Parathyroid adenoma (tissue), 2 donors: Measurements from ENCODE around the gene SLC2A6.

Experiments
- H2AFZ ChIP-seq: fragments of 300-600 bp; sonication (generic); one replicate; pipeline ENCODE4 v1.7.0; 2017; ENCODE audit warnings: antibody characterized with exemption, mild to moderate bottlenecking
- H3K27ac ChIP-seq: fragments of 300-600 bp; sonication (generic); one replicate; pipeline ENCODE4 v1.7.0; 2017
- H3K27me3 ChIP-seq: fragments of 300-600 bp; sonication (generic); one replicate; pipeline ENCODE4 v1.7.0; 2017; ENCODE audit warnings: low read length; ENCODE audit not compliant: control insufficient read depth, insufficient read depth
- H3K36me3 ChIP-seq: fragments of 300-600 bp; sonication (generic); one replicate; pipeline ENCODE4 v1.7.0; 2017; ENCODE audit warnings: low read length; ENCODE audit not compliant: control insufficient read depth, insufficient read depth
- H3K4me1 ChIP-seq: fragments of 300-600 bp; sonication (generic); one replicate; pipeline ENCODE4 v1.7.0; 2017; ENCODE audit warnings: control low read depth
- H3K4me2 ChIP-seq: fragments of 300-600 bp; sonication (generic); one replicate; pipeline ENCODE4 v1.7.0; 2017; ENCODE audit warnings: low read length
- H3K4me3 ChIP-seq: fragments of 300-600 bp; sonication (generic); one replicate; pipeline ENCODE4 v1.7.0; 2017; ENCODE audit warnings: low read depth, low read length
- H3K79me2 ChIP-seq: fragments of 300-600 bp; sonication (generic); one replicate; pipeline ENCODE4 v1.7.0; 2017; ENCODE audit warnings: control low read depth
- H3K9ac ChIP-seq: fragments of 300-600 bp; sonication (generic); one replicate; pipeline ENCODE4 v1.7.0; 2017; ENCODE audit warnings: mild to moderate bottlenecking
- H3K9me3 ChIP-seq: fragments of 300-600 bp; sonication (generic); one replicate; pipeline ENCODE4 v1.7.0; 2017; ENCODE audit warnings: low read length; ENCODE audit not compliant: control insufficient read depth
- TF ChIP-seq, protein P1 (sequence below): fragments of 300-600 bp; sonication (generic); IDR thresholded peaks from one replicate; pipeline ENCODE4 v1.7.0; 2017; ENCODE audit warnings: antibody characterized with exemption, mild to moderate bottlenecking
- donor health status: primary hyperparathyroidism.

Gene SLC2A6

DNA sequence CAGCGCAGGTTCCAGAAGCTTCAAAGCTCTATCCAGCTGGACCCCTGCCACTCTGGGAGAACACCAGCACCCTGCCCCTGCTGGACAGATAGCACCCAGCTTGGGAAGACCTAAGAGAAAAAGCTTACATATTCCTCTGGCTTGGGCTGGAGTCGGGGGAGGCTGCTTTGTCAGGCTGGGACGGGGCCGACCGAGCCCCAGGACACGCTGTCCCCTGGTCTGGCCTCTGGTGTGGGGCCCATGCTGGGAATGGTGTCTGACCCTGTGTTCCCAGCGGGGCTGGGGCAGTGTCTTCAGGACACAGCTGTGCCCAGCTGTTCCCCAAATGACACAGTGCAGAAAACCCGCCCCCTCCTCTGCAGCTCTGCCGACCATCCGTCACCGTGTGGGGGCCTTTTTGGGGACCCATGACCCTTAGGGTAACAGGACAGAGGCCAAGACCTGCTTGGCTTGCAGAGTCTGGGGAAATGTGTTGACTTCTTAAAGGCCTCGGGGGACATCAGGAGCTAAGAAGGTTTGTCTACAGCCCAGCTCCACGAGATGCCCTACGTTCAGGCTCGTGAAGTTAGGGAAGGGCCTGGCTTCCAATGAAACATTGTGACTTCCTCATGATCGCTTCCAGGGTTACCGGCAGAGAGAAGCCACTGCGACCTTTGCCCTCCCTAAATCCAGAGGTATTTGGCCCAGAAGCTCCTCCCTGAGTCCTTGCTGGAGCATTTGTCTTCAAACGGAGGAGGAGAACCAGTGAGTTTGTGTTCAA lies 20.4 kb upstream of the SLC2A6 start:
- no peaks in the 10 kb centered on the region for H3K27me3 ChIP-seq
- H3K27ac ChIP-seq = no peak overlapping the region
- no peaks in the 10 kb centered on the region for H3K79me2 ChIP-seq

DNA sequence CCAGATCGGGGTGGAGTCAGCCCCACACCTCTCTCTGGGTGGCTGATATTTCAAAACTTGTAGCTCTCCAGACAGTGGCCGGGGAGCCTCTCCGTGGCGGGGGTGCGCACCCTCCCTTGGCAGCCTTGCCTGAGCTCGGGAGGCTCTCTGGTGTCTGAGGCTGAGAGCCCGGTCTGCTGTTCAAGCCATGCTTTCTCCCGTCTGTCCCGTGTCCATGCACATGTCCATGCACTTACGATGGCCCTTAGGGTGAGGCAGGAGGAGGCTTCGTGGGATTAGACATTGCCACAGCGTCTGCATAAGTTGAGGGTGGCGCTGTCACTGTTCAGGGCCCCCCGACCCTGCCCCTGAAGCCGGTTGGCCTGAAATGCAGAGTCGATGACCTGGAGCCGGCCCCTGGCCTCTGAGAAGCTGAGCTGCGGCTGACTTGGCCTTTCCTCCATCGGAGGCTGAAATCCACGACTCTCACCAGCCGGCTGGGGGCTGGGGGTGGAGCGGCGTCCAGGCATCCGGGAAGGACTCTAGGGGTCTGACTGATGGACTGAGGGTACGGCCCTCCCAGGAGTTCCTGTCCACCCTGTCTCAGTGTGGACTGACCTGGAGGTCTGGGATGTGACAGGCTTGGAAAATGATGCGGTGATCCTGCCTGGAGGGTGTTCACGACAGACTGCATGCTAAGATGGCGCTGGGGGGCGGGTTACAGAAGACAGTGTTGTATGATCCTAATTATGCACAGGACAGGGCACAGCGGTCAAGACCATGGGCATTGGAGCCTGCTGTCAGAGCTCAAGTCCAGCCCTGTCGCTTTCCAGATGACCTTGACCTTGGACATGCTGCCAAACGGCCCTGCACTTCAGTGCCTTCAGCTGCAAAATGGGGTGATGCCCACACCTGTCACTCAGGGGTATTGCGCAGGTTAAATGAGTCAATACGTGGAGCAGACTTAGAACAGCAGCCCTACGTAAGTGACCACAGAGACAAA lies 18.3 kb upstream of the SLC2A6 start:
- H3K4me2 ChIP-seq = no peak overlapping the region
- H3K36me3 ChIP-seq = no peaks in the 10 kb centered on the region
- TF ChIP-seq, protein P1, sequence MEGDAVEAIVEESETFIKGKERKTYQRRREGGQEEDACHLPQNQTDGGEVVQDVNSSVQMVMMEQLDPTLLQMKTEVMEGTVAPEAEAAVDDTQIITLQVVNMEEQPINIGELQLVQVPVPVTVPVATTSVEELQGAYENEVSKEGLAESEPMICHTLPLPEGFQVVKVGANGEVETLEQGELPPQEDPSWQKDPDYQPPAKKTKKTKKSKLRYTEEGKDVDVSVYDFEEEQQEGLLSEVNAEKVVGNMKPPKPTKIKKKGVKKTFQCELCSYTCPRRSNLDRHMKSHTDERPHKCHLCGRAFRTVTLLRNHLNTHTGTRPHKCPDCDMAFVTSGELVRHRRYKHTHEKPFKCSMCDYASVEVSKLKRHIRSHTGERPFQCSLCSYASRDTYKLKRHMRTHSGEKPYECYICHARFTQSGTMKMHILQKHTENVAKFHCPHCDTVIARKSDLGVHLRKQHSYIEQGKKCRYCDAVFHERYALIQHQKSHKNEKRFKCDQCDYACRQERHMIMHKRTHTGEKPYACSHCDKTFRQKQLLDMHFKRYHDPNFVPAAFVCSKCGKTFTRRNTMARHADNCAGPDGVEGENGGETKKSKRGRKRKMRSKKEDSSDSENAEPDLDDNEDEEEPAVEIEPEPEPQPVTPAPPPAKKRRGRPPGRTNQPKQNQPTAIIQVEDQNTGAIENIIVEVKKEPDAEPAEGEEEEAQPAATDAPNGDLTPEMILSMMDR = no peak
- no peak overlapping the region for H2AFZ ChIP-seq
- no peaks in the 10 kb centered on the region for H3K9me3 ChIP-seq
- no peaks in the 10 kb centered on the region for H3K4me1 ChIP-seq
- H3K79me2 ChIP-seq = no peaks in the 10 kb centered on the region
- no peak overlapping the region for H3K4me3 ChIP-seq
- H3K27me3 ChIP-seq = no peaks in the 10 kb centered on the region
- no peak overlapping the region for H3K9ac ChIP-seq
- no peak overlapping the region for H3K27ac ChIP-seq

More for the DNA sequence above, 20.4 kb upstream of the SLC2A6 start:
- no peaks in the 10 kb centered on the region for H3K4me1 ChIP-seq
- no peaks in the 10 kb centered on the region for H3K9me3 ChIP-seq
- H2AFZ ChIP-seq = no peak overlapping the region
- no peak overlapping the region for H3K4me3 ChIP-seq
- H3K36me3 ChIP-seq = no peaks in the 10 kb centered on the region
- H3K4me2 ChIP-seq = no peak overlapping the region
- TF ChIP-seq, protein P1 = no peak
- H3K9ac ChIP-seq = no peak overlapping the region

DNA sequence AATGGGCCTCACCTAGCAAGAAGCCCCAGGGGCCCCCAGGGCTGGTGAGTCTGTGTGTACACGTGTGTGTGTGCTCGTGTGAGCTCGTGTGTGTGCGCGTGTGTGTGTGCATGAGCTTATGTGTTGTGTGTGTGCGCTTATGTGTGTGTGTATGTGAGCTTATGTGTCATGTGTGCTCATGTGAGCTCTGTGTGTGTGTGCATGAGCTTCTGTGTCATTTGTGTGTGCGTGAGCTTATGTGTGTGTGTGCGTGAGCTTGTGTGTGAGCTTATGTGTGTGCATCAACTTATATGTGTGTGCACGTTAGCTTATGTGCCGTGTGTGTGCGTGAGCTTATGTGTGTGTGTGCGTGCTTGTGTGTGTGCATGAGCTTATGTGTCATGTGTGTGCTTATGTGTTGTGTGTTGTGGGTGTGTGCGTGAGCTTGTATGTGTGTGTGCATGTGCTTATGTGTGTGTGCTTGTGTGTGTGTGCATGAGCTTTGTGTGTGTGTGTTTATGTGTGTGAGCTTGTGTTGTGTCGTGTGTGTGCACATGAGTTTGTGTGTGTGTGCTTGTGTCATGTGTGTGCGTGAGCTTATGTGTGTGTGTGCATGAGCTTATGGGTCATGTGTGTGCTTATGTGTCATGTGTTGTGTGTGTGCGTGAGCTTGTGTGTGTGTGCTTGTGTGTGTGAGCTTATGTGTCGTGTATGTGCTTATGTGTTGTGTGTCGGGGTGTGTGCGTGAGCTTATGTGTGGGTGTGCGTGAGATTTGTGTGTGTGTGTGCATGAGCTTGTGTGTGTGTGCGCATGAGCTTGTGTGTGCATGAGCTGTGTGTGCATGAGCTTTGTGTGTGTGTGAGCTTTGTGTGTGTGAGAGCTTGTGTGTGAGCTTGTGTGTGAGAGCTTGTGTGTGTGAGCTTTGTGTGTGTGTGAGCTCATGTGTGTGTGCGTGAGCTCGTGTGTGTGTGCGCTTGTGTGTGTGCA lies 16.7 kb upstream of the SLC2A6 start:
- no peaks in the 10 kb centered on the region for H3K36me3 ChIP-seq
- no peaks in the 10 kb centered on the region for H3K27me3 ChIP-seq
- H3K9ac ChIP-seq = no peak overlapping the region
- no peak overlapping the region for H3K27ac ChIP-seq
- no peak overlapping the region for H3K4me3 ChIP-seq
- TF ChIP-seq, protein P1 = no peak
- no peak overlapping the region for H3K4me2 ChIP-seq
- H3K79me2 ChIP-seq = no peaks in the 10 kb centered on the region
- H3K4me1 ChIP-seq = no peaks in the 10 kb centered on the region
- no peak overlapping the region for H2AFZ ChIP-seq
- no peaks in the 10 kb centered on the region for H3K9me3 ChIP-seq

DNA sequence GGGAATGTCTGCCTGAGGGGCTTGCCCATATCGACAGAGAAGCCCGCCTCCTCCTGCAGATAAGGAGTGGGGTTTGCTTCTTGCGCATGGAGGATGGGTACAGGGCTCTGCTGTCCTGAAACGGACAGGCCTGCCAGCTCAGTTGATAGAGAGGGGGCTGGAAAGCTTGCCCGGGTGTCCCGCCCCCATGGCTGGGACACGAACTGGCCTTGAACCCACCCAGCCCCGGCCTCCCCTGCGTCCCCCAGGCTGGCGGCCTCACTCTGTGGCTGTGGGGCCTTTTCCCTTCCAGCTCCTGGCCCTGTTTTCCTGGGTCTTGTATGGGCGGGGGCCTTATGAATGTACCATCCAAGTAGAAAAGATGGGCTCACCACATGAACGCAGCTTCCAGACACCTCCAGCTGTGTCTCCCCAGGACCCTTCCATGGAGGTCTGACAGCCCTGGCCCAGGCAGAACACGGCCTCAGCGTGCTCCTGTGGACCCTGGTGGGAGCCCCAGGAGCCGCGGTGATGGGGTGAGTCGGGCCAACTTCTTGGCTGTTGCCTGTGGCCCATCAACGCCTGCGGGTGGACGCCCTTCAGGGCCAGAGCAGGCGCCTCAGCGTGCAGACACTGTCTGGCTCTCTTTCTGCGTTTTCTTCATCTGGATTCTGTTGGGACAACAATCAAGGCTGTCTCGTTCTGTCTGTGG lies 15.9 kb upstream of the SLC2A6 start:
- H3K4me3 ChIP-seq = no peak overlapping the region
- H3K27ac ChIP-seq = no peak overlapping the region
- H3K36me3 ChIP-seq = no peaks in the 10 kb centered on the region
- H3K4me2 ChIP-seq = no peak overlapping the region
- H3K9ac ChIP-seq = no peak overlapping the region
- H3K79me2 ChIP-seq = no peaks in the 10 kb centered on the region
- no peaks in the 10 kb centered on the region for H3K27me3 ChIP-seq
- H2AFZ ChIP-seq = no peak overlapping the region
- TF ChIP-seq, protein P1 = no peak
- H3K9me3 ChIP-seq = no peaks in the 10 kb centered on the region
- no peaks in the 10 kb centered on the region for H3K4me1 ChIP-seq
